IPS-18c (cell line): ENCODE measurements around the gene TBC1D3B.

Experiments used
- H3K4me3 ChIP-seq: 2 replicates; pipeline ENCODE4 v1.7.0; 2013; ENCODE audit warnings: low read depth, mild to moderate bottlenecking, low read length, moderate library complexity; ENCODE audit not compliant: insufficient read depth
- H3K9me3 ChIP-seq: one replicate; pipeline ENCODE4 v1.6.1; 2013; ENCODE audit warnings: mild to moderate bottlenecking, low read length, moderate library complexity; ENCODE audit not compliant: control insufficient read depth, insufficient read depth

TBC1D3B gene

GRCh38 chr17:36144981-36145729 lies 31.3 kb downstream of the TBC1D3B start:
- H3K4me3 ChIP-seq = no peak overlapping the region
- H3K9me3 ChIP-seq = no peaks in the 10 kb centered on the region

- no peaks in the 10 kb centered on the region for H3K9me3 ChIP-seq
These were observed 32.4 kb downstream of the TBC1D3B start for GRCh38 chr17:36144014-36144413.

DNA sequence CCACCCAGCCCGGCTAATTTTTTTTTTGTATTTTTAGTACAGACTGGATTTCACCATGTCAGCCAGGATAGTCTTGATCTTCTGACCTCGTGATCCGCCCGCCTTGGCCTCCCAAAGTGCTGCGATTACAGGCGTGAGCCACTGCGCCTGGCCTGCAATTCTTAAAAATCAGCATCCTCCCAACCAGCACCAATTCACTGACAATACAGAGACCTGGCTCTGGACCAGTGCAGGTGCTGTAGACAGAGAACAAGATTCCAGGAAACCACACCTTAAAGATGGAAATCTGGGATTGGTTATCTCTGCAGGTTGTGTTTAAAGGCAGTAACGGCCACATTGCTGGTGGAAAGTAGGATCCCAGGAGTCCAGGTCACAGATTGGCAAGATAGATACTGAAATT lies 33.6 kb downstream of the TBC1D3B start:
- no peak overlapping the region for H3K4me3 ChIP-seq
- no peaks in the 10 kb centered on the region for H3K9me3 ChIP-seq

More at GRCh38 chr17:36144014-36144413, 32.4 kb downstream of the TBC1D3B start:
- no peak overlapping the region for H3K4me3 ChIP-seq

- Histone ChIP-seq H3K4me3 (no peak overlapping the region), H3K9me3 (no peaks in the 10 kb centered on the region)
These were observed 34.2 kb downstream of the TBC1D3B start for GRCh38 chr17:36142235-36142634.

GRCh38 chr17:36136439-36136838 lies 40.0 kb downstream of the TBC1D3B start:
- H3K9me3 ChIP-seq = no peaks in the 10 kb centered on the region
- no peak overlapping the region for H3K4me3 ChIP-seq

- Histone ChIP-seq H3K9me3 (no peaks in the 10 kb centered on the region), H3K4me3 (no peak overlapping the region)
These were observed 40.4 kb downstream of the TBC1D3B start for GRCh38 chr17:36136036-36136435.

DNA sequence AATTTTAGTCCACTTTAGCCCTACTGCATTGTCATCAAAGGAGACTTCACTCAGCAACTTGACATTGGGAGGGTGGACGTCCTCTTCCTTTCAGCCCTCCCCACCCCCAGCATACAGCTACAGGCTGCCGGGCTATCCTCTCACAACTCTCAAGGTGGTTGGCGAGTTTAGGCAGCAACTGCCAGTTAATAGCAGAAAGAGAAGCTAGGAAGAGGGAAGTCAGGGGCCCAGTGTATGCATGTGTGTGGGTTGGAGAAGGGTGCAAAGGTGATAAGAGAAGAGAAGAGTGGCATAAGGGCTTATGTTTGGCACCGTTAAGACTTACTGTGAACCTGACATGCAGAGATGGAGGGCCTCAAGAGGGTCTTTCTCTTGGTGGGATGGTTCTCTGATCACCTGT lies 41.0 kb downstream of the TBC1D3B start:
- H3K4me3 ChIP-seq = no peak overlapping the region
- no peaks in the 10 kb centered on the region for H3K9me3 ChIP-seq

- no peaks in the 10 kb centered on the region for H3K9me3 ChIP-seq
These were observed 42.7 kb downstream of the TBC1D3B start for GRCh38 chr17:36133602-36134236.

DNA sequence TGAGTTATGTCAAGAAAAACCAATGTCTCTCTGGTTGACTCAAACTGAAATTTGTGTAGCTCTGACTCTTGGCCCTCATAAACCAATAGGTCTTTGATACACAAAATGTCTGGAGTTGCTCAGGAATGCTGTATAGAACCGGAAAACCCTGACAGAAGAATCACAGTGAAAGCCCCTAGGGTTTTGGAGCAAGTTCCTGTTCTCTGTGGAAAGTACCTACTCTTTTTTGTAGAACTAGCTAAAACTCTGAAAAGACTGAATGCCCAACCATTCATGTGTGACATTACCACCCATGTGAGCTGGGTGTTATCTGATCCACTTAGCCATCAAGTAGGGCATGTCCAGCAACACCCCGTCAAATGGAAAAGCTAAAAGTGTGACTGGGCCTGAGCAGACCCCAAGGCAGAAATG lies 44.0 kb downstream of the TBC1D3B start:
- Histone ChIP-seq H3K9me3 (no peaks in the 10 kb centered on the region), H3K4me3 (no peak overlapping the region)

More at GRCh38 chr17:36133602-36134236, 42.7 kb downstream of the TBC1D3B start:
- H3K4me3 ChIP-seq = no peak overlapping the region

DNA sequence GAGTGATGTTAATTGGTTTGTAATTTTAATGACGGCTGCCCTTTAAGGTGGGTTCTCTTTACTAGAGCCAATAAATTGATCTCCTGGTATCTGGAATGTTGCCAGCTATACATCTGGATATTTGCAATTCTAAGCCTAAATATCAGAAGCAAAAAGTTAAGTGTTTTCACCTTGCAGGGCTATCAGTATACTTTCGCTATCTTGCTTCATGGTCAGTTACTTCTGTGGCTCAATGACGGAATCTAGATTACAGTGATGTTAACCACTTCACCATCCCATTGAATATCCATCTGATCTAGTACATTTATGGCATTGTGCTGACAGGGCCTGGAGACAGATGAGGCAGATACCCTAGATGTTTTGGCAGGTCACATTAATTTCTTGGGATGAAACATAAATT lies 44.5 kb downstream of the TBC1D3B start:
- H3K9me3 ChIP-seq = no peaks in the 10 kb centered on the region

GRCh38 chr17:36131421-36131820 lies 45.0 kb downstream of the TBC1D3B start:
- Histone ChIP-seq H3K4me3 (no peak overlapping the region), H3K9me3 (peaks cover under 1% of the 10 kb centered on the region)

More for the DNA sequence above, 44.5 kb downstream of the TBC1D3B start:
- no peak overlapping the region for H3K4me3 ChIP-seq

DNA sequence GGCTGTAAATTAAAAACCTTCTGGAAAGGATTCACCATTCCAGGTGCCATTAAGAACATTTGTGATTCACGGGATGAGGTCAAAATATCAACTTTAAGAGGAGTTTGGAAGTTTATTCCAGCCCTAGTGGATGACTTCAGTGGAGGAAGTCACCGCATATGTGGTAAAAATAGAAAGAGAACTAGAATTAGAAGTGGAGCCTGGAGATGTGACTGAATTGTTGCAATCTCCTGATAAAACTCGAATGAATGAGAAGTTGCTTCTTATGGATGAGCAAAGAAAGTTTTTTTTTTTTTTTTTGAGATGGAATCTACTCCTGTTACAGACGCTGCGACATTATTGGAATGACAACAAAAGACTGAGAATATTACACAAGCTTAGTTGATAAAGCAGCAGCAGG lies 46.1 kb downstream of the TBC1D3B start:
- H3K9me3 ChIP-seq = peaks cover 12% of the 10 kb centered on the region
- no peak overlapping the region for H3K4me3 ChIP-seq

GRCh38 chr17:36129616-36130015 lies 46.8 kb downstream of the TBC1D3B start:
- H3K4me3 ChIP-seq = no peak overlapping the region
- H3K9me3 ChIP-seq = peaks cover 12% of the 10 kb centered on the region

GRCh38 chr17:36128411-36128978 lies 47.9 kb downstream of the TBC1D3B start:
- H3K4me3 ChIP-seq = no peak overlapping the region
- H3K9me3 ChIP-seq = peaks cover 12% of the 10 kb centered on the region

GRCh38 chr17:36127911-36128310 lies 48.5 kb downstream of the TBC1D3B start:
- peaks cover 12% of the 10 kb centered on the region for H3K9me3 ChIP-seq
- no peak overlapping the region for H3K4me3 ChIP-seq

- Histone ChIP-seq H3K9me3 (peaks cover 12% of the 10 kb centered on the region), H3K4me3 (no peak overlapping the region)
These were observed 49.1 kb downstream of the TBC1D3B start for GRCh38 chr17:36127199-36127893.

DNA sequence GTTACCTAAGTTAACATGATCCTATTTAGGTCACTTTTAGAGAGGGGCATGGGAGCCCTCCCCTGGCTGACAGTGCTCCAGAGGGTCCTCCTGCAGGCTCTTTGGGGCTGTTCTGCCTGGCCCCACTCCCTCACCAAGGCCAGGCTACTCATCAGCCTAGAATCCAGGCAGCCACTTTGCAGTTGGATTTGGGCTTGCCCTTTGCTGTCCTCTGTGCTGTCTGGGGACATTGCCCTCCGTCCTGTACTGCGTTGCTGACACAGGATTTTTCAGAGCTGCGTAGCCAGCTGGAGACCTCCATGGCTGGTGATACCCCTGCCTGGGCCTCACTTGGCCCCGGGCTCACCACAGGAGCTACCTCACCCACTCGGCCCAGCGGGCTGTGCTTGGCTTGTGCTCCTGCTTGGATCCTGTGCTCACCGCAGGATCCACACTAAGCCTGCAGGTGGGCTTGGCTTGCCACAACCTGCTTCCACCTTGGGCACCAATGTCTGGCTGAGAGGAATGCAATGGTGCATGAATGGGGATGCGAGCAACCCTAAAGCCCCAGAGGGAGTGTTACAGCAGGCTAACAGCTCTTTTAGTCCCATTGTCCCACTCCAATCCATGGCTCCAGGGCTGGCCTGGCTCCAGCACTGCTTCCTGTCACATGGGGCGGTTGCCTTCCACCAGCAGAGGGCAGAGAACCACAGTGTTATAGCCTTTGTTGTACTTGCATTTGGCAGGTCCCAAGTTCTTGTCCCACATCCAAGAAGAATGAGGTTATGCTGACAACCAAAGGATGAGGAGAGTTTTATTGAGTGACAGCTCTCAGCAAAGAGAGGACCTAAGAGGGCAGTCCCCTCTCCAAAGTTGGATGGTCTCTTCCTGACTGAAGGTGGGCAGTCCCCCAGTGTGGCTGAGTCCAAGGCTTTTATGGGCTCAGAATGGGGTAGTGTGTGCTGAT lies 51.3 kb downstream of the TBC1D3B start:
- H3K4me3 ChIP-seq = no peak overlapping the region
- H3K9me3 ChIP-seq = peaks cover 12% of the 10 kb centered on the region
